Measurements from ENCODE around the gene CDC45.

GRCh38 chr22:19505735-19506126, 26.0 kb downstream of the CDC45 start:
- TF ChIP-seq CTCF (IDR thresholded peaks at IDR 0.05) (no peak), POLR2A (IDR thresholded peaks at IDR 0.05) (no peak), EP300 (IDR thresholded peaks at IDR 0.05) (no peak)

All from tibial nerve (tissue), 4 donors.